ENCODE results near the gene MGAT3. TPM values are rescaled to one million over a fixed set of nuclear protein-coding genes. Genes with fewer than 3 reads are reported as not detected.

Gene MGAT3
- total RNA-seq, 1 donor from 2014 or later: 47.0 TPM

DNA sequence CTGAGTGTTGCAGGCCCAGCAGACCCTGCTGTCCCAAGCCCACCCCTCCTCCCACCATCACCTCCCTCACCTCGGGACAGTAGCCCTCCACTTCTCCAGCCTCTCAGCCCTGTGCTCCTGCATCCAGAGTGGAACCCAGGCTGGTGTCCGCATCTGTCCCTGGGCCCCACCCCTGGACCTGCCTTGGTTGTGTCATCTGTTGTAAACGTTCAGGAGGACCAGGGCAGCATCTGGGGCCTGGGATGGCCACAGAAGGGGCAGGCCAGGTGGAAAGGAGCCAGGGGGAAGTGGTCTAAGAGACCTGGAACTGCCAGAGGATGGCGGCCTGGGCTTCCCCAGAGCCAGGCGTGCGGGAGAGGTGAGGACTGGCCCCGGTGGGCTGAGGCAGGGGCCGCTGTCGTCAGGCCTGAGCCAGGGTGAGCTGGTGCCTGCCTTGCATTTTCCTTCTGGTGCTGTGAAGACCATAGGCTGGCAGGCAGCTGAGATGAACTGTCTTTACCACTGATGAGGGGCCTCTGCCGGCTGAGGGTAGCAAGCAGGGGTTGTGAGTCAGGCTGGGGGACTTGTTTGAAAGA is 26.1 kb upstream of the MGAT3 start:
- Mint-ChIP-seq H3K36me3 (no peaks in the 10 kb centered on the region), H3K9me3 (no peaks in the 10 kb centered on the region), H3K27me3 (no peaks in the 10 kb centered on the region), H3K4me1 (ENCODE audit: unreplicated experiment) (peaks cover 15% of the 10 kb centered on the region), H3K27ac (no peak overlapping the region), H3K4me3 (no peak overlapping the region)
- no peak for DNase-seq (ENCODE audit: extremely low spot score, unreplicated experiment)
- no peak for TF ChIP-seq CTCF (conservative IDR thresholded peaks at IDR 0.05)

DNA sequence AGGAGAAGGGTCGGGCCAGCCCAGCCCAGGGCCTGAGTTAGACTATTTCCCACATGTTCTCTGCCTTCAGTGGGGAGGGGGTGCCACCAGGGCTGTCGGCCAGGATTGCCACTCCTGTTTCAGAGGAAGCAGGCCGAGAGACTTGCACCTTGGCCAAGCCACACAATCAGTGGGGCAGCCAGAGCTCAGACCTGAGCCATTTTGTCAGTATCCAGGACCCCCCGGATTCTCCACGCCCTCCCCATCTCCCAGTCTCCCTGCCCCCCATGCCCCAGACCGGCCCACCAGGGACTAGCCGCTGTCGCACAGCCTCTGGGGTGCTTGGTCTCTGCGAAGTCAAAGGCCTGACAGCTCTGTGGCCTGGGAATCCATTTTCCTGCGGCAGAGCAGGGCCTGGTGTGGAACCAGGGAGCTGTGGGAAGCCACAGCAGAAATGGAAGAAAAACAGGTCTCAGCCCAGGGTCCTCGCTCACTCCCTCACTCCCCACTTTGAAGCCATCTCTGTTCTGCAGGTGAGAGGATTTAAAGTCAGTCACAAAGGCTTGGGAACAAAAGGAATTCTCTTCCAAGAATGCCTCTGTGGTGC is 25.5 kb upstream of the MGAT3 start:
- no peaks in the 10 kb centered on the region for H3K27me3 Mint-ChIP-seq
- H3K27ac Mint-ChIP-seq: no peak overlapping the region
- no peak for DNase-seq (ENCODE audit: extremely low spot score, unreplicated experiment)
- TF ChIP-seq CTCF (conservative IDR thresholded peaks at IDR 0.05): no peak
- peaks cover 15% of the 10 kb centered on the region for H3K4me1 Mint-ChIP-seq (ENCODE audit: unreplicated experiment)
- H3K36me3 Mint-ChIP-seq: no peaks in the 10 kb centered on the region
- H3K9me3 Mint-ChIP-seq: no peaks in the 10 kb centered on the region
- H3K4me3 Mint-ChIP-seq: no peak overlapping the region

DNA sequence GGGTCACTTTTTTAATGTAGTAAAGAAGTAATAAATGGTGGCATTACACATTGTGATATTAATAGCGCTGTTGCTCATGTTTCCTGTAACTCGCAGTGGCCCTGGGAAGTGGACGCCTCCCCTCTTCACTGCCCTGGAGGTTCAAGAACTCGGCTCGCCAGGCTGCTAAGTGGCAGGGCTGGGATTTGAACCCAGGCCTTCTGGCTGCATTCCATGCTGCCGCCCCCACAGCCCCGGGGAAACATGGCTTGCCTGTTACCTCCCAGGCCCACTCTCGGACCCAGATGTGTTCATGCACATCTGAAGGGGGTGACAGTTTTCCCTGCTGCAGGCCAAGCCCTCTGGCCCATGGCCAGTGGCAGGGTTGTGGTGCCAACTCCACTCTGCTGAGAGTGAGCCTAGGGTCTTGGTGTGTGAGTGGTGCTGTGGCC is 25.0 kb upstream of the MGAT3 start:
- H3K9me3 Mint-ChIP-seq: no peaks in the 10 kb centered on the region
- no peak for DNase-seq (ENCODE audit: extremely low spot score, unreplicated experiment)
- TF ChIP-seq CTCF (conservative IDR thresholded peaks at IDR 0.05): no peak
- no peaks in the 10 kb centered on the region for H3K36me3 Mint-ChIP-seq
- no peak overlapping the region for H3K4me3 Mint-ChIP-seq
- no peaks in the 10 kb centered on the region for H3K27me3 Mint-ChIP-seq
- peaks cover 15% of the 10 kb centered on the region for H3K4me1 Mint-ChIP-seq (ENCODE audit: unreplicated experiment)
- H3K27ac Mint-ChIP-seq: no peak overlapping the region

- Mint-ChIP-seq H3K9me3 (no peaks in the 10 kb centered on the region), H3K36me3 (no peaks in the 10 kb centered on the region), H3K4me3 (no peak overlapping the region), H3K27ac (no peak overlapping the region), H3K27me3 (no peaks in the 10 kb centered on the region), H3K4me1 (ENCODE audit: unreplicated experiment) (peaks cover 18% of the 10 kb centered on the region)
- DNase-seq (ENCODE audit: extremely low spot score, unreplicated experiment): no peak
- no peak for TF ChIP-seq CTCF (conservative IDR thresholded peaks at IDR 0.05)
Measured at GRCh38 chr22:39432361-39432811, 24.4 kb upstream of the MGAT3 start.

GRCh38 chr22:39433476-39434242 is 23.2 kb upstream of the MGAT3 start:
- Mint-ChIP-seq H3K9me3 (no peaks in the 10 kb centered on the region), H3K4me1 (ENCODE audit: unreplicated experiment) (peaks cover 9% of the 10 kb centered on the region), H3K4me3 (no peak overlapping the region), H3K27ac (no peak overlapping the region), H3K36me3 (no peaks in the 10 kb centered on the region), H3K27me3 (no peaks in the 10 kb centered on the region)
- no peak for TF ChIP-seq CTCF (conservative IDR thresholded peaks at IDR 0.05)
- DNase-seq (ENCODE audit: extremely low spot score, unreplicated experiment): no peak

Data from type B pancreatic cell (in vitro differentiated cells).